A549 (cell line): ENCODE measurements around the gene RGMA. TPM values are rescaled to one million over a fixed set of nuclear protein-coding genes. Genes with fewer than 3 reads are reported as not detected.

Source experiments
- ATAC-seq, 2 experiments: fragments of 200-7000 bp in 1 of 2; fragments of >200 bp in 1 of 2; cut with Nextera tagmentation in 1 of 2; cut with Tn5 transposase in 1 of 2; 3 replicates each; pipeline versions ENCODE4 v1.8.0 to v1.9.1; 2018 to 2020; ENCODE audit warnings: mild to moderate bottlenecking in 1 of 2, moderate library complexity in 1 of 2
- CTCF ChIA-PET: fragments of 300-600 bp; sonication (Branson Sonifier 250); formaldehyde crosslinking; extraction: SDS; loops from one replicate; lab custom pipeline; 2021; ENCODE audit warnings: antibody characterized with exemption, inconsistent platforms; lab: Yijun Ruan, JAX
- POLR2A ChIA-PET: fragments of 350-600 bp; formaldehyde crosslinking; extraction: SDS; loops from one replicate; lab custom pipeline; 2021; ENCODE audit warnings: antibody characterized with exemption, inconsistent platforms; lab: Yijun Ruan, JAX
- DNase-seq, 2 experiments: peaks; one replicate each; pipeline versions ENCODE4 v3.0.0 to v3.0.0-alpha.2; 2011 to 2016; ENCODE audit warnings: low read depth in 1 of 2, low spot score in 1 of 2
- FAIRE-seq: peaks from 2 replicates; lab custom pipeline; 2011; peaks lifted over from hg19 to GRCh38; lab: Jason Lieb, UNC
- H3K27ac ChIP-seq, 2 experiments: fragments of >200 bp; sonication (Bioruptor Twin); formaldehyde crosslinking; 3 replicates each; pipeline ENCODE4 v1.5.1; 2016 to 2017
- H3K4me1 ChIP-seq: fragments of >200 bp; sonication (Bioruptor Twin); formaldehyde crosslinking; 3 replicates; pipeline ENCODE4 v1.6.1; 2016
- H3K4me2 ChIP-seq: fragments of >200 bp; sonication (Bioruptor Twin); formaldehyde crosslinking; 3 replicates; pipeline ENCODE4 v1.6.1; 2016
- H3K4me3 ChIP-seq: fragments of >200 bp; sonication (Bioruptor Twin); formaldehyde crosslinking; 3 replicates; pipeline ENCODE4 v1.5.1; 2016
- H3K9me3 ChIP-seq: fragments of >200 bp; sonication (Bioruptor Twin); formaldehyde crosslinking; 3 replicates; pipeline ENCODE4 v1.6.1; 2016
- CHD2 ChIP-seq: fragments of 150-350 bp; IDR thresholded peaks from 2 replicates; pipeline ENCODE4 v1.6.1; 2014; ENCODE audit warnings: low read length; ENCODE audit not compliant: partially characterized antibody
- EHF ChIP-seq: fragments of 250-450 bp; sonication (Bioruptor Pico); IDR thresholded peaks from 2 replicates; pipeline ENCODE4 v1.5.0; 2020; ENCODE audit warnings: mild to moderate bottlenecking
- EHMT2 ChIP-seq: fragments of 200-600 bp; sonication (generic); IDR thresholded peaks from 2 replicates; pipeline ENCODE4 v1.6.1; 2016; ENCODE audit warnings: antibody characterized with exemption, low read depth, mild to moderate bottlenecking, moderate library complexity
- FOSL2 ChIP-seq, 2 experiments: fragments of 450-650 bp in 1 of 2; fragments of >200 bp in 1 of 2; sonication (Bioruptor Twin) in 1 of 2; formaldehyde crosslinking; IDR thresholded peaks; 2 replicates each; pipeline versions ENCODE4 v1.5.0 to v1.6.1; 2016 to 2020; ENCODE audit warnings: mild to moderate bottlenecking in 1 of 2, moderate library complexity in 1 of 2
- FOXS1 ChIP-seq: fragments of 250-450 bp; sonication (Bioruptor Pico); IDR thresholded peaks from 2 replicates; pipeline ENCODE4 v1.5.0; 2020; ENCODE audit warnings: mild to moderate bottlenecking, moderate library complexity
- HDAC2 ChIP-seq: fragments of 200-600 bp; sonication (generic); IDR thresholded peaks from 2 replicates; pipeline ENCODE4 v1.6.1; 2016
- HOXB5 ChIP-seq: fragments of 250-450 bp; sonication (Bioruptor Pico); IDR thresholded peaks from 2 replicates; pipeline ENCODE4 v1.5.0; 2020; ENCODE audit warnings: mild to moderate bottlenecking, moderate library complexity
- JUN ChIP-seq, 2 experiments: fragments of >200 bp; sonication (Bioruptor Twin); formaldehyde crosslinking; IDR thresholded peaks; 2 replicates in 1 of 2; 3 replicates in 1 of 2; pipeline ENCODE4 v1.6.1; 2016 to 2017
- JUNB ChIP-seq: fragments of >200 bp; sonication (Bioruptor Twin); formaldehyde crosslinking; IDR thresholded peaks from 2 replicates; pipeline ENCODE4 v1.6.1; 2016
- KDM1A ChIP-seq: fragments of 200-600 bp; sonication (generic); IDR thresholded peaks from 2 replicates; pipeline ENCODE4 v1.6.1; 2016; ENCODE audit warnings: low read depth, mild to moderate bottlenecking
- KDM5A ChIP-seq: fragments of 200-600 bp; sonication (generic); IDR thresholded peaks from 2 replicates; pipeline ENCODE4 v1.6.1; 2016; ENCODE audit warnings: antibody characterized with exemption, mild to moderate bottlenecking
- MAFK ChIP-seq: fragments of 450-650 bp; IDR thresholded peaks from 2 replicates; pipeline ENCODE4 v1.6.1; 2014; ENCODE audit not compliant: partially characterized antibody
- NPAS2 ChIP-seq: fragments of 250-450 bp; sonication (Bioruptor Pico); IDR thresholded peaks from 2 replicates; pipeline ENCODE4 v1.8.0; 2022; ENCODE audit warnings: mild to moderate bottlenecking, moderate library complexity, borderline replicate concordance
- POLR2AphosphoS2 ChIP-seq: conservative IDR thresholded peaks from 2 replicates; pipeline ENCODE4 v1.6.1; 2012; ENCODE audit warnings: low read length, improper control_type of control experiment, inconsistent platforms
- RAD21 ChIP-seq, 2 experiments: fragments of >200 bp in 1 of 2; sonication (Bioruptor Twin) in 1 of 2; formaldehyde crosslinking in 1 of 2; IDR thresholded peaks in 1 of 2; conservative IDR thresholded peaks in 1 of 2; 2 replicates in 1 of 2; 3 replicates in 1 of 2; pipeline ENCODE4 v1.6.1; 2012 to 2018; ENCODE audit warnings: inconsistent platforms in 1 of 2
- SREBF2 ChIP-seq: fragments of 450-650 bp; IDR thresholded peaks from 2 replicates; pipeline ENCODE4 v1.6.1; 2014; ENCODE audit warnings: mild to moderate bottlenecking, moderate library complexity
- TFCP2L1 ChIP-seq: fragments of 250-450 bp; sonication (Bioruptor Pico); IDR thresholded peaks from 2 replicates; pipeline ENCODE4 v1.5.0; 2021; ENCODE audit warnings: mild to moderate bottlenecking
- TP53 ChIP-seq: fragments of 250-450 bp; sonication (Bioruptor Pico); IDR thresholded peaks from 2 replicates; pipeline ENCODE4 v1.5.0; 2021; ENCODE audit warnings: mild to moderate bottlenecking, moderate library complexity
- WGBS: methylation state at CpG from one replicate; pipeline ENCODE4 v1.1.6; 2017; ENCODE audit errors: missing lambda C conversion rate; 5-methylcytosine and 5-hydroxymethylcytosine counted together
- polyA plus RNA-seq, 4 experiments: library from polyadenylated mRNA; depleted of rRNA in 3 of 4; stranded (reverse); fragments of >200 nt; fragmentation: RNase III in 1 of 4; extraction: RNeasy Plus Mini Kit Qiagen cat#74134 plus additional on column Dnase treatment in 1 of 4; gene quantifications; 2 replicates in 3 of 4; 3 replicates in 1 of 4; pipeline ENCODE4 v1.2.3, GENCODE V29; 2011 to 2017
- TF ChIP-seq, protein P1 (sequence below): IDR thresholded peaks from 2 replicates; pipeline ENCODE4 v1.6.1; 2012
- TF ChIP-seq, protein P2 (sequence below): fragments of 250-450 bp; sonication (Bioruptor Pico); IDR thresholded peaks from 2 replicates; pipeline ENCODE4 v1.5.0; 2021; ENCODE audit warnings: mild to moderate bottlenecking, moderate library complexity, borderline replicate concordance
- TF ChIP-seq, protein P3 (sequence below): fragments of 200-600 bp; sonication (generic); IDR thresholded peaks from 2 replicates; pipeline ENCODE4 v1.6.1; 2016; ENCODE audit warnings: antibody characterized with exemption, mild to moderate bottlenecking, moderate library complexity

RGMA gene
- polyA plus RNA-seq, 2 of the 4 experiments (the other 2 are of a cell fraction): 0.22 TPM; not detected in 1

DNA sequence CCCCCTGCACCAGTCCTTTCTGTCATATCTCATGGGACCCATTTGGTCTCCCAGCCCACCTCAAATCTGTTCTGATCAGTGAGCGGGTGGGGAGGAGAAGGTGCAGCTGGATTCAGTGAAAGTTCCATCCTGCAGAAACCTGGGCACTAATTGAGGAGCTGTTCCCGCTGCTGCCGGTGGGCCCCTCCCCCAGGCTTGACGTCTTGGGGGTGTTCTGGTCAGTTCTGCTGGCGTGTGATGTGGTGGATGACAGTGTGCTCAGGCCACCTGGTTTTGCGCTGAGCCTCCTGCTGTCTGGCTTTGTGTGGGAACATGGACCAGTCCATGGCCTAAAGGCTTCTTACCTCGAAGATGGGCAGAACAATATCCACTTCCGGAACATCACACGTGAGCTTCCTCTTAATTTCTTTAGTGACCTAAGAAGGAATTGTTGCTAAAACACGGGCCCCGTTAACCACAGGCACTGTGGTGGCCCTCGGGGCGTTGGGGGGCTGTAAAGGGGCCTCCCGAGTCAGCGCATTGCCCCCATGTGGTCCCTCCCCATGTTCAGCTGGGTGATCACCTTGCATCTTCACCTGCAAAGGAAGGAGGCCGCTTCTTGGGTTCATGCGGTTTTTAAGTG is 59.7 kb downstream of the RGMA start (continued):
- TF ChIP-seq FOXS1 (CRISPR knock-in tag) (no peak), HOXB5 (no peak)
- TF ChIP-seq, protein P1, sequence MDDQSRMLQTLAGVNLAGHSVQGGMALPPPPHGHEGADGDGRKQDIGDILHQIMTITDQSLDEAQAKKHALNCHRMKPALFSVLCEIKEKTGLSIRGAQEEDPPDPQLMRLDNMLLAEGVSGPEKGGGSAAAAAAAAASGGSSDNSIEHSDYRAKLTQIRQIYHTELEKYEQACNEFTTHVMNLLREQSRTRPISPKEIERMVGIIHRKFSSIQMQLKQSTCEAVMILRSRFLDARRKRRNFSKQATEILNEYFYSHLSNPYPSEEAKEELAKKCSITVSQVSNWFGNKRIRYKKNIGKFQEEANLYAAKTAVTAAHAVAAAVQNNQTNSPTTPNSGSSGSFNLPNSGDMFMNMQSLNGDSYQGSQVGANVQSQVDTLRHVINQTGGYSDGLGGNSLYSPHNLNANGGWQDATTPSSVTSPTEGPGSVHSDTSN: no peak

DNA sequence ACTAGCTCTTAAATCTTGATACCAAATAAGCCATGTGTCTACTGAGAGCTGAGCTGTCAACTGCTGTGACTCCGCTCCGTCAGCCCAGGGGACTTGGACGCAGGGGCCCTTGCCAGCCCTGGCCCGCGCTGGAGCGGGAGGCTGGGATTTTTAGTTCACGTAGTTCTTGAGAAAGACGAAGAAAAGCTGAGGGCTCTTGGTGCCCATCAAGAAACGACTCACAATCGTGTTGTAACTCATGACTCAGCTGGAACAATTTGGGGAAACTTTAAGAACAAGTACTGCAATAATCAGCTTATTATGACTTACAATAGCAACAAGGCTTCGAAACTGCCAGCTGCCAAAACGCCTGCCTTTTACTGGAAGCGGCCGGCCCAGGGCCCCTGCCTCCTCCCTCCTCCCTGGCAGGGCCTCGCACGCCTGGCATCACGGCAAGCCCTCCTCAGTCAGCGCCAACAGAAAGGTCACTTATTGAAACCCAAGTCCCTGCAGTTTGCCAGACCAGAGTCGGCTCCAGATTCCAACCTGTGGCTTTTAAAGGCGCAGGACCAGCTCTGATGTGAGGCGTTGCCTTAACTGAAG is 60.3 kb downstream of the RGMA start:
- Histone ChIP-seq H3K4me3 (no peak overlapping the region), H3K4me2 (no peak overlapping the region), H3K4me1 (peaks cover 24% of the 10 kb centered on the region; the same call in 2 of the 3 replicates), H3K27ac (peak overlapping the region in 1 of 2 experiments; percentile 23; a peak in 1 of 6 replicates), H3K9me3 (no peaks in the 10 kb centered on the region)
- no peak for DNase-seq
- 79% methylated on average over 21 of the region's 21 CpGs for WGBS
- POLR2A ChIA-PET: interaction anchor here (1.6 kb wide), 1 partner anchor 225 kb away, joined by 3 read pairs; no protein-coding TSS in a partner anchor
- ATAC-seq: no peak
- TF ChIP-seq JUN (IDR thresholded peaks at IDR 0.05) (0 out of 5 replicates have a peak, but pooled peaks of 1 of the 2 experiments have one; percentile 12), SREBF2 (no peak), MAFK (peak; percentile 34)
- FAIRE-seq: peak; percentile 74
- CTCF ChIA-PET: interaction anchor here (0.9 to 11.4 kb wide), 15 partner anchors 10 to 1295 kb away, joined by 3 to 121 read pairs (median 9); partner anchors contain the start of gene RGMA

DNA sequence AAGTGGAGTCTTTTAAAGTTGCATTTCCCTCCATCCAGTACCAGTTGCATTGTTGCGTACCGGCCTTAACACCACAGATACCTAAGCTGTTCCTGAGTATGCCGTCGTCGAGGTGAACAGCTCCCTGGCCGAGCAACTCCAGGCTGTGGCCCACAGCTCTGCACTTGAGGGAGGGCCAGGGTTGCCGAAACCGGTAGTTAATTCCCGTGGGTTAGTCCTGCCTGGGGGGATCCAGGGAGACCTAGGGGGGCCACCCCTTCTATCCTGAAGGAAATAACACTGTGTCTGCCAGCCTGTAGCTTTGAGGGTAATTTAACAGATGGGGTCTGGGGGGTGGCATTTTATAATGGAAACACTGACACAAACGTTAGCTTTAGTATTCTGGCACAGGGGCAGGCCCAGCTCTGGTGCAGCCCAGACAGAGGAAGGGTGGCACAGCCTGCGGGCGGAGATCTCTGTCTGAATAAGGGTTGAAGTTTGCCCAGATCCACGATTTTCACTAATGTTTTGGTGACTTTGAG is 60.8 kb downstream of the RGMA start:
- no peak for DNase-seq
- TF ChIP-seq EHMT2: no peak
- TF ChIP-seq HDAC2: no peak
- no peak for TF ChIP-seq JUNB
- no peak for TF ChIP-seq NPAS2 (CRISPR knock-in tag)
- TF ChIP-seq POLR2AphosphoS2: peak; percentile 49; the same call in 1 of the 2 replicates
- TF ChIP-seq KDM5A: no peak
- TF ChIP-seq TFCP2L1 (CRISPR knock-in tag): no peak
- no peak for TF ChIP-seq KDM1A
- no peak for TF ChIP-seq CHD2
- TF ChIP-seq JUN (IDR thresholded peaks at IDR 0.05): no peak
- TF ChIP-seq TP53 (CRISPR knock-in tag): 0 out of 2 replicates have a peak, but pooled peaks have one; percentile 35
- no peak for FAIRE-seq
- 81% methylated on average over 13 of the region's 13 CpGs for WGBS
- Histone ChIP-seq H3K4me1 (peaks cover 24% of the 10 kb centered on the region; the same call in 2 of the 3 replicates), H3K9me3 (no peaks in the 10 kb centered on the region), H3K4me3 (no peak overlapping the region), H3K4me2 (no peak overlapping the region), H3K27ac (peak overlapping the region in 1 of 2 experiments; percentile 23; a peak in 1 of 6 replicates)
- CTCF ChIA-PET: interaction anchor here (0.9 to 11.4 kb wide), 13 partner anchors 10 to 1296 kb away, joined by 3 to 121 read pairs (median 8); partner anchors contain the start of gene RGMA
- POLR2A ChIA-PET: no interaction called here
- no peak for ATAC-seq

DNA sequence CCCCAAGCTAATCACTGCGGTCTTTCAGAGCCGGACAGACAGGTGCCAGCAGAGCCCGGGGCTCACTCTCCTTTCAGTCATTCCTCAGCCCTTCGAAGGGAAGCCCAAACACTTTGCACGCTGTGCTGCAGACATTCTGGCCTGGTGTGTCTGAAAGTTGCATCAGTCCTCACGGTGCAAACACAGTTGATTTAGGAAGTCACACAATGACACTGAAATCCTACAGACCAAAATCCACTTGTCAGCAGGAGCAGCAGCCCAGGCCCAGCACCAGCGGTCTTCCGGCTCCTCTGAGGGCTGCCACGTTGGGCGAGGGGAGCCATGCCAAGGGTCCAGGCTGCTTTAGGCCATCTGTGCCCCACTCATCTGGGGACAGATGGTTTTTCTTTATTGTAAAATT is 61.6 kb downstream of the RGMA start:
- peaks cover 24% of the 10 kb centered on the region; the same call in 2 of the 3 replicates for H3K4me1 ChIP-seq
- ATAC-seq: no peak
- H3K27ac ChIP-seq: no peak overlapping the region
- no peak for FAIRE-seq
- POLR2A ChIA-PET: no interaction called here
- CTCF ChIA-PET: interaction anchor here (1.3 to 11.4 kb wide), 7 partner anchors 9 to 1297 kb away, joined by 3 to 121 read pairs (median 34); no protein-coding TSS in a partner anchor
- 87% methylated on average over 10 of the region's 10 CpGs for WGBS
- H3K4me2 ChIP-seq: no peak overlapping the region
- no peak for DNase-seq
- H3K4me3 ChIP-seq: no peak overlapping the region
- TF ChIP-seq FOSL2 (IDR thresholded peaks at IDR 0.05) (no peak), FOSL2 (CRISPR knock-in tag; IDR thresholded peaks at IDR 0.05) (no peak), JUN (IDR thresholded peaks at IDR 0.05) (no peak), EHF (CRISPR knock-in tag) (no peak), EHMT2 (no peak), RAD21 (conservative IDR thresholded peaks at IDR 0.05 in 1 of 2, IDR thresholded peaks at IDR 0.05 in 1 of 2) (no peak), HDAC2 (no peak), KDM1A (no peak)
- TF ChIP-seq, protein P2, sequence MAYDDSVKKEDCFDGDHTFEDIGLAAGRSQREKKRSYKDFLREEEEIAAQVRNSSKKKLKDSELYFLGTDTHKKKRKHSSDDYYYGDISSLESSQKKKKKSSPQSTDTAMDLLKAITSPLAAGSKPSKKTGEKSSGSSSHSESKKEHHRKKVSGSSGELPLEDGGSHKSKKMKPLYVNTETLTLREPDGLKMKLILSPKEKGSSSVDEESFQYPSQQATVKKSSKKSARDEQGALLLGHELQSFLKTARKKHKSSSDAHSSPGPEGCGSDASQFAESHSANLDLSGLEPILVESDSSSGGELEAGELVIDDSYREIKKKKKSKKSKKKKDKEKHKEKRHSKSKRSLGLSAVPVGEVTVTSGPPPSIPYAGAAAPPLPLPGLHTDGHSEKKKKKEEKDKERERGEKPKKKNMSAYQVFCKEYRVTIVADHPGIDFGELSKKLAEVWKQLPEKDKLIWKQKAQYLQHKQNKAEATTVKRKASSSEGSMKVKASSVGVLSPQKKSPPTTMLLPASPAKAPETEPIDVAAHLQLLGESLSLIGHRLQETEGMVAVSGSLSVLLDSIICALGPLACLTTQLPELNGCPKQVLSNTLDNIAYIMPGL (CRISPR knock-in tag): no peak
- TF ChIP-seq, protein P3, sequence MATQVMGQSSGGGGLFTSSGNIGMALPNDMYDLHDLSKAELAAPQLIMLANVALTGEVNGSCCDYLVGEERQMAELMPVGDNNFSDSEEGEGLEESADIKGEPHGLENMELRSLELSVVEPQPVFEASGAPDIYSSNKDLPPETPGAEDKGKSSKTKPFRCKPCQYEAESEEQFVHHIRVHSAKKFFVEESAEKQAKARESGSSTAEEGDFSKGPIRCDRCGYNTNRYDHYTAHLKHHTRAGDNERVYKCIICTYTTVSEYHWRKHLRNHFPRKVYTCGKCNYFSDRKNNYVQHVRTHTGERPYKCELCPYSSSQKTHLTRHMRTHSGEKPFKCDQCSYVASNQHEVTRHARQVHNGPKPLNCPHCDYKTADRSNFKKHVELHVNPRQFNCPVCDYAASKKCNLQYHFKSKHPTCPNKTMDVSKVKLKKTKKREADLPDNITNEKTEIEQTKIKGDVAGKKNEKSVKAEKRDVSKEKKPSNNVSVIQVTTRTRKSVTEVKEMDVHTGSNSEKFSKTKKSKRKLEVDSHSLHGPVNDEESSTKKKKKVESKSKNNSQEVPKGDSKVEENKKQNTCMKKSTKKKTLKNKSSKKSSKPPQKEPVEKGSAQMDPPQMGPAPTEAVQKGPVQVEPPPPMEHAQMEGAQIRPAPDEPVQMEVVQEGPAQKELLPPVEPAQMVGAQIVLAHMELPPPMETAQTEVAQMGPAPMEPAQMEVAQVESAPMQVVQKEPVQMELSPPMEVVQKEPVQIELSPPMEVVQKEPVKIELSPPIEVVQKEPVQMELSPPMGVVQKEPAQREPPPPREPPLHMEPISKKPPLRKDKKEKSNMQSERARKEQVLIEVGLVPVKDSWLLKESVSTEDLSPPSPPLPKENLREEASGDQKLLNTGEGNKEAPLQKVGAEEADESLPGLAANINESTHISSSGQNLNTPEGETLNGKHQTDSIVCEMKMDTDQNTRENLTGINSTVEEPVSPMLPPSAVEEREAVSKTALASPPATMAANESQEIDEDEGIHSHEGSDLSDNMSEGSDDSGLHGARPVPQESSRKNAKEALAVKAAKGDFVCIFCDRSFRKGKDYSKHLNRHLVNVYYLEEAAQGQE: no peak
- no peaks in the 10 kb centered on the region for H3K9me3 ChIP-seq
